Stomach (tissue), 4 donors: ENCODE data around the gene RASA3.

Source experiments
- CTCF ChIP-seq, 7 experiments: fragments of 450-650 bp in 4 of 7; fragments of 200-600 bp in 3 of 7; sonication (generic) in 3 of 7; IDR thresholded peaks; one replicate each; pipeline ENCODE4 v1.5.1; 2016 to 2019; ENCODE audit warnings: antibody characterized with exemption in 7 of 7, control low read depth in 2 of 7, mild to moderate bottlenecking in 1 of 7
- POLR2AphosphoS5 ChIP-seq, 3 donors: sonication (generic); formaldehyde crosslinking; IDR thresholded peaks; one replicate each; pipeline ENCODE4 v1.6.1; 2016; ENCODE audit warnings: antibody characterized with exemption in 3 of 3

DNA sequence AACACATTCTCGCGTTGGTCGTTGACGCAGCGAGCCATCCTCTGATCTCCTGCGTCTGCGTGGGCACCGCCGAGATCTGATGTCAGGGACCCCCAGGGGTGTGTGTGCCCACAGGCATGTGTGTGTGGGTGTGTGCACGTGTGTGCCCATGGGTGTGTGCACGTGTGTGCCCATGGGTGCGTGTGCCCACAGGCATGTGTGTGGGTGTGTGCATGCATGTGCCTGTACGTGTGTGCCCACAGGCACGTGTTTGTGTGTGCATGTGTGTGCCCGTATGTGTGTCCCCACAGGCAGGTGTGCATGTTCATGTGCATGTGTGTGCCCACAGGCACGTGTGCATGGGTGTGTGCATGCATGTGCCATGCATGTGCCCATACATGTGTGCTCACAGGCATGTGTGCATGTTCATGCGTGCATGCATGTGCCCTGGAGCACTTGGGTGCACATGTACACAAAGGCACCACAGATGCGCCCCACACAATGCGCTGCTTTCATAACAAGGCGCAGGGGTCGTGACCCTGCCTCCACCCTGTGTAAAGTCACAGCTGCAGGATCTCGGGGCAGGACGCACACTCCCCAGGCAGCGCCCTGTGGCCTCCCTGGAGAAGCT lies 77.5 kb downstream of the RASA3 start:
- TF ChIP-seq CTCF (IDR thresholded peaks at IDR 0.05): no peak
- no peak for TF ChIP-seq POLR2AphosphoS5 (IDR thresholded peaks at IDR 0.05)
